ENCODE data around the gene CMKLR1.

The CMKLR1 gene

DNA sequence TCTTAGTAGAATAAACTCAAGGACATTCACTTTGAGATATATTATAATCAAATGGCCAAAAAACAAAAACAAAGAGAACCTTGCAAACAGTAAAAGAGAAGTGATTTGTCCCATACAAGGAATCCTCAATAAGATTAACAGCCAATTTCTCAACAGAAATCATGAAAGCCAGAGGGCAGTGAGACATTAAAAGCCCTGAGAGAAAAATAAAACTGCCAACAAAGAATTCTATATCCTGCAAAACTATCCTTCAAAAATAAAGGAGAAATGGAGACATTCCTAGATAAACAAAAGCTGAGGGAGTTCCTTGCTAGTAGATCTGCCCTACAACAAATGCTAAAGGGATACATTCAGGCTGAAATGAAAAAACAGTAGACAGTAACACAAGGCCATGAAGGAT is 78.1 kb downstream of the CMKLR1 start:
- no peak overlapping the region for H2AFZ ChIP-seq
- no peaks in the 10 kb centered on the region for H3K4me1 ChIP-seq
- H3K36me3 ChIP-seq (ENCODE audit: control insufficient read depth, insufficient read depth, low read length) = no peaks in the 10 kb centered on the region
- H3K4me3 ChIP-seq (ENCODE audit: low read depth, low read length) = no peak overlapping the region
- no peaks in the 10 kb centered on the region for H3K79me2 ChIP-seq
- H3K27me3 ChIP-seq (ENCODE audit: control insufficient read depth, insufficient read depth, low read length) = no peaks in the 10 kb centered on the region
- no peaks in the 10 kb centered on the region for H3K9me3 ChIP-seq (ENCODE audit: control insufficient read depth, low read length)
- TF ChIP-seq CTCF (IDR thresholded peaks at IDR 0.05) = no peak
- H3K4me2 ChIP-seq (ENCODE audit: low read length) = no peak overlapping the region
- H3K27ac ChIP-seq = no peak overlapping the region
- no peak overlapping the region for H3K9ac ChIP-seq

- Histone ChIP-seq H3K36me3 (ENCODE audit: control insufficient read depth, insufficient read depth, low read length) (no peaks in the 10 kb centered on the region), H3K27me3 (ENCODE audit: control insufficient read depth, insufficient read depth, low read length) (no peaks in the 10 kb centered on the region), H2AFZ (no peak overlapping the region), H3K4me3 (ENCODE audit: low read depth, low read length) (no peak overlapping the region), H3K4me2 (ENCODE audit: low read length) (no peak overlapping the region), H3K9me3 (ENCODE audit: control insufficient read depth, low read length) (no peaks in the 10 kb centered on the region), H3K79me2 (no peaks in the 10 kb centered on the region), H3K4me1 (no peaks in the 10 kb centered on the region), H3K9ac (no peak overlapping the region), H3K27ac (no peak overlapping the region)
- no peak for TF ChIP-seq CTCF (IDR thresholded peaks at IDR 0.05)
Measured at GRCh38 chr12:108260039-108260438, 79.1 kb downstream of the CMKLR1 start.

DNA sequence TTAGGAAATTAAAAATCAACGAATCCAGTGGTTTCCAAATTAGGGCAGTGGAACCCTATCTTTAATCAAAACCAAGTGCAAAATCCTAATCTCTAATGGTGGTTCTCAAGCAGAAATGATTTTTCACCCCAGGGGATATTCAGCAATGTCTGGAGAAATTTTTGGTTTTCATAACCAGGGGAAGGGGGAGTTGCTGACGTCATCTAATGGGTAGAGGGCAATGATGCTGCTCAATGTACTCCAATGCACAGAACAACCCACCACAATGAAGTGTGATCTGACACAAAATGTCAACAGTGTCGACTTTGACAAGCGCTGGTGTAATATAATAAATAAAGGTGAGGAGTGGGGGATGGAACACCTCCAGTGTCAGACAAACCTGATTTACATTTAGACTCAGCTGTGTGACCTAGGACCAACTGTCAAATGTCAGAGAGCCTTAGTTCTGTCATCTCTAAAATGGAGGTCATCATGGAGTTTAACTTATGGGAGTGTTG is 81.5 kb downstream of the CMKLR1 start:
- Histone ChIP-seq H3K4me1 (no peaks in the 10 kb centered on the region), H3K79me2 (no peaks in the 10 kb centered on the region), H3K4me2 (ENCODE audit: low read length) (no peak overlapping the region), H3K9ac (no peak overlapping the region), H2AFZ (no peak overlapping the region), H3K27me3 (ENCODE audit: control insufficient read depth, insufficient read depth, low read length) (no peaks in the 10 kb centered on the region), H3K9me3 (ENCODE audit: control insufficient read depth, low read length) (no peaks in the 10 kb centered on the region), H3K4me3 (ENCODE audit: low read depth, low read length) (no peak overlapping the region), H3K36me3 (ENCODE audit: control insufficient read depth, insufficient read depth, low read length) (no peaks in the 10 kb centered on the region), H3K27ac (no peak overlapping the region)
- TF ChIP-seq CTCF (IDR thresholded peaks at IDR 0.05) = no peak

- no peaks in the 10 kb centered on the region for H3K36me3 ChIP-seq (ENCODE audit: control insufficient read depth, insufficient read depth, low read length)
- no peak for TF ChIP-seq CTCF (IDR thresholded peaks at IDR 0.05)
- no peaks in the 10 kb centered on the region for H3K27me3 ChIP-seq (ENCODE audit: control insufficient read depth, insufficient read depth, low read length)
- no peak overlapping the region for H3K4me3 ChIP-seq (ENCODE audit: low read depth, low read length)
- H3K27ac ChIP-seq = no peak overlapping the region
- H3K4me2 ChIP-seq (ENCODE audit: low read length) = no peak overlapping the region
- no peaks in the 10 kb centered on the region for H3K9me3 ChIP-seq (ENCODE audit: control insufficient read depth, low read length)
- H2AFZ ChIP-seq = no peak overlapping the region
- no peaks in the 10 kb centered on the region for H3K79me2 ChIP-seq
- no peak overlapping the region for H3K9ac ChIP-seq
- no peaks in the 10 kb centered on the region for H3K4me1 ChIP-seq
Measured at GRCh38 chr12:108257004-108257403, 82.1 kb downstream of the CMKLR1 start.

GRCh38 chr12:108255252-108255602 is 83.9 kb downstream of the CMKLR1 start:
- H3K27ac ChIP-seq = no peak overlapping the region
- no peak overlapping the region for H2AFZ ChIP-seq
- H3K27me3 ChIP-seq (ENCODE audit: control insufficient read depth, insufficient read depth, low read length) = no peaks in the 10 kb centered on the region
- H3K9me3 ChIP-seq (ENCODE audit: control insufficient read depth, low read length) = no peaks in the 10 kb centered on the region
- H3K4me1 ChIP-seq = no peaks in the 10 kb centered on the region
- no peaks in the 10 kb centered on the region for H3K36me3 ChIP-seq (ENCODE audit: control insufficient read depth, insufficient read depth, low read length)
- no peaks in the 10 kb centered on the region for H3K79me2 ChIP-seq
- no peak overlapping the region for H3K9ac ChIP-seq
- no peak overlapping the region for H3K4me2 ChIP-seq (ENCODE audit: low read length)
- no peak overlapping the region for H3K4me3 ChIP-seq (ENCODE audit: low read depth, low read length)
- no peak for TF ChIP-seq CTCF (IDR thresholded peaks at IDR 0.05)

Data from parathyroid adenoma (tissue), 2 donors.